Prostate gland (tissue), 1 donor: ENCODE results near the gene P2RY6.

ENCODE experiments used
- POLR2A ChIP-seq: fragments of 450-650 bp; IDR thresholded peaks from one replicate; pipeline ENCODE4 v1.6.1; 2016; ENCODE audit warnings: antibody characterized with exemption, mild to moderate bottlenecking
- POLR2AphosphoS5 ChIP-seq: sonication (generic); formaldehyde crosslinking; IDR thresholded peaks from one replicate; pipeline ENCODE4 v1.6.1; 2017; ENCODE audit warnings: antibody characterized with exemption

DNA sequence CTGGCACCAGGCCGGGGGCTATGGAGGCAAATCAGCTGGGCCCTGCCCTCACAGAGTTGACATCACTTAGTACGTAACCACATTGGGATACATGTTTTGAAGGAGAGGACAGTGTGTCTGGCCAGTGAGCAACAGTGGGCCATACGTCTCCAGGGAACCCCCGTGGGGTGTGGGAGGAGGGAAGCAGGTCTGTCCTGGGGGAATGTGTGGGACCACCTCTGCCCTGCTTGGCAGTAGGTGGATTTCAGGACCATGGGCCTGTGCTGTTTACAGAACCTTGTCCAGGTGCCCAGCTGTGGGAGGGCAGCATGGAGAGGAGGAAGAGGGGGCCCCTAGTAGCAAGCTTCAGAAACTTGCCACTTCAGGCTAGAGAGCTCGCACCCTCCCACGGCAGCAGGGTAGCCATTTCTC is 33.0 kb upstream of the P2RY6 start:
- no peak for TF ChIP-seq POLR2A
- no peak for TF ChIP-seq POLR2AphosphoS5
